GM12891 (cell line): ENCODE data around the gene ATXN1.

Experiments
- PAX5 ChIP-seq: IDR thresholded peaks from 2 replicates; pipeline ENCODE4 v1.6.1; 2011; ENCODE audit warnings: low read length, moderate library complexity, mild to moderate bottlenecking; ENCODE audit not compliant: insufficient read depth, severe bottlenecking
- POLR2A ChIP-seq: IDR thresholded peaks from 2 replicates; pipeline ENCODE4 v1.6.1; 2011; ENCODE audit warnings: low read depth, low read length, control low read depth
- POLR2AphosphoS5 ChIP-seq: IDR thresholded peaks from 2 replicates; pipeline ENCODE4 v1.6.1; 2011; ENCODE audit warnings: low read depth, low read length, control low read depth
- POU2F2 ChIP-seq: IDR thresholded peaks from 2 replicates; pipeline ENCODE4 v1.6.1; 2011; ENCODE audit warnings: low read depth, mild to moderate bottlenecking, control low read depth, low read length, moderate library complexity
- SPI1 ChIP-seq: IDR thresholded peaks from 2 replicates; pipeline ENCODE4 v1.6.1; 2011; ENCODE audit warnings: low read depth, low read length, control low read depth
- TAF1 ChIP-seq: IDR thresholded peaks from 2 replicates; pipeline ENCODE4 v1.6.1; 2011; ENCODE audit warnings: low read depth, low read length, control low read depth

DNA sequence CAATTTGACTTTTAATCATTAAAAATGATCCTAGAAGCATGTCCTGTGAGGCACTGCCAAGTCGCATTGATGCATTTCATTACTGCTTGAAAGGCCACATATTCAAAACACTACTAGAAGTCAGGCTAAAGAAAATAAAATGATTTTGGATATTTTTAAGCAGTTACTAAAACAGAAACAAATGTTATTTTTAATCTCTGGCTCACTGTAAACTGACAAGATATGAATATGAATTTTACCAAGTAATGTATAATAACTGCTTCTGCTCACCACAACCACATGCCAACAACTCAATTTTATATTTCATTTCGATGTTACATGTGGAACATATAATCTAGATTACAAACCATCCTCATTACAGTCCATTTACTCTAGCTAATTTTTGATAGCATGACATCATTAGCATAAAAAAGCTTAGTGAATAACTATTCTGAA, 90.6 kb downstream of the ATXN1 start:
- TF ChIP-seq POLR2AphosphoS5 (no peak), TAF1 (no peak), POLR2A (no peak), SPI1 (no peak), POU2F2 (no peak), PAX5 (no peak)
